ENCODE data around the gene USH2A. TPM values are rescaled to one million over a fixed set of nuclear protein-coding genes. Genes with fewer than 3 reads are reported as not detected.

The USH2A gene
- total and polyA plus RNA-seq, 12 donors: 0.03 to 1.9 (median 0.16) TPM; not detected in 3

GRCh38 chr1:216005916-216006315, 417.3 kb downstream of the USH2A start:
- no peaks in the 10 kb centered on the region for H3K27me3 ChIP-seq
- H3K9me3 ChIP-seq (replicated peaks in 1 of 3): no peaks in the 10 kb centered on the region
- no peak overlapping the region for H3K4me3 ChIP-seq
- TF ChIP-seq POLR2A (IDR thresholded peaks at IDR 0.05) (no peak), CTCF (IDR thresholded peaks at IDR 0.05) (no peak)
- no peak overlapping the region for H3K27ac ChIP-seq
- no peaks in the 10 kb centered on the region for H3K36me3 ChIP-seq (replicated peaks in 1 of 2)
- no peak for DNase-seq
- no peaks in the 10 kb centered on the region for H3K4me1 ChIP-seq (replicated peaks in 1 of 2)
- intact Hi-C loops (cut with DNase I): no loop called here
- 63 to 89% (median 75%) methylated on average over 2 of the region's 2 CpGs for WGBS, 4 donors

GRCh38 chr1:215992620-215993019, 430.6 kb downstream of the USH2A start:
- H3K4me1 ChIP-seq (replicated peaks in 1 of 2): no peaks in the 10 kb centered on the region
- H3K27ac ChIP-seq: no peak overlapping the region
- no peaks in the 10 kb centered on the region for H3K27me3 ChIP-seq
- no peaks in the 10 kb centered on the region for H3K9me3 ChIP-seq (replicated peaks in 1 of 3)
- no peak for DNase-seq
- TF ChIP-seq POLR2A (IDR thresholded peaks at IDR 0.05) (no peak), CTCF (IDR thresholded peaks at IDR 0.05) (peak in 4 of 6 experiments; percentile 17 to 39 (median 36))
- intact Hi-C loops (cut with DNase I): no loop called here
- H3K36me3 ChIP-seq (replicated peaks in 1 of 2): no peaks in the 10 kb centered on the region
- 6 to 12% (median 8%) methylated on average over 3 of the region's 3 CpGs for WGBS, 4 donors
- H3K4me3 ChIP-seq: no peak overlapping the region

- no peak for DNase-seq
- Histone ChIP-seq H3K4me3 (no peak overlapping the region), H3K9me3 (replicated peaks in 1 of 3) (no peaks in the 10 kb centered on the region), H3K4me1 (replicated peaks in 1 of 2) (no peaks in the 10 kb centered on the region), H3K27ac (no peak overlapping the region), H3K27me3 (no peaks in the 10 kb centered on the region), H3K36me3 (replicated peaks in 1 of 2) (no peaks in the 10 kb centered on the region)
- intact Hi-C loops (cut with DNase I): no loop called here
- TF ChIP-seq POLR2A (IDR thresholded peaks at IDR 0.05) (no peak), CTCF (IDR thresholded peaks at IDR 0.05) (no peak)
- 76 to 81% (median 78%) methylated on average over 7 of the region's 7 CpGs for WGBS, 4 donors
These were observed 436.0 kb downstream of the USH2A start for GRCh38 chr1:215987092-215987875.

GRCh38 chr1:215986401-215986800, 436.8 kb downstream of the USH2A start:
- Histone ChIP-seq H3K27ac (no peak overlapping the region), H3K36me3 (replicated peaks in 1 of 2) (no peaks in the 10 kb centered on the region), H3K4me1 (replicated peaks in 1 of 2) (no peaks in the 10 kb centered on the region), H3K9me3 (replicated peaks in 1 of 3) (no peaks in the 10 kb centered on the region), H3K4me3 (no peak overlapping the region), H3K27me3 (no peaks in the 10 kb centered on the region)
- intact Hi-C loops (cut with DNase I): no loop called here
- TF ChIP-seq POLR2A (IDR thresholded peaks at IDR 0.05) (no peak), CTCF (IDR thresholded peaks at IDR 0.05) (no peak)
- 43 to 66% (median 55%) methylated on average over 1 of the region's 1 CpG for WGBS, 4 donors
- DNase-seq: no peak

Data from adrenal gland (tissue), 12 donors.